HG03460 (cell line): Measurements from ENCODE around the gene ELF1.
"Not testable (repeated sequence)": the region's sequence is repeated elsewhere in the genome, so short reads cannot be mapped to it uniquely, and the experiment has no call there.

Source experiments
- ATAC-seq: cut with Tn5 transposase; IDR thresholded peaks from one replicate; pipeline ENCODE4 v1.9.1; 2021; ENCODE audit not compliant: unreplicated experiment

ELF1 gene

GRCh38 chr13:41042419-41042818 is 23.3 kb upstream of the ELF1 start:
- not testable (repeated sequence) for ATAC-seq

GRCh38 chr13:41040584-41041334 is 21.6 kb upstream of the ELF1 start:
- no peak for ATAC-seq

GRCh38 chr13:41039746-41040145 is 20.6 kb upstream of the ELF1 start:
- no peak for ATAC-seq

GRCh38 chr13:41036557-41036956 is 17.4 kb upstream of the ELF1 start:
- not testable (repeated sequence) for ATAC-seq

- no peak for ATAC-seq
Observed at GRCh38 chr13:41034881-41035280, 15.8 kb upstream of the ELF1 start.

GRCh38 chr13:41034382-41034781 is 15.3 kb upstream of the ELF1 start:
- no peak for ATAC-seq

DNA sequence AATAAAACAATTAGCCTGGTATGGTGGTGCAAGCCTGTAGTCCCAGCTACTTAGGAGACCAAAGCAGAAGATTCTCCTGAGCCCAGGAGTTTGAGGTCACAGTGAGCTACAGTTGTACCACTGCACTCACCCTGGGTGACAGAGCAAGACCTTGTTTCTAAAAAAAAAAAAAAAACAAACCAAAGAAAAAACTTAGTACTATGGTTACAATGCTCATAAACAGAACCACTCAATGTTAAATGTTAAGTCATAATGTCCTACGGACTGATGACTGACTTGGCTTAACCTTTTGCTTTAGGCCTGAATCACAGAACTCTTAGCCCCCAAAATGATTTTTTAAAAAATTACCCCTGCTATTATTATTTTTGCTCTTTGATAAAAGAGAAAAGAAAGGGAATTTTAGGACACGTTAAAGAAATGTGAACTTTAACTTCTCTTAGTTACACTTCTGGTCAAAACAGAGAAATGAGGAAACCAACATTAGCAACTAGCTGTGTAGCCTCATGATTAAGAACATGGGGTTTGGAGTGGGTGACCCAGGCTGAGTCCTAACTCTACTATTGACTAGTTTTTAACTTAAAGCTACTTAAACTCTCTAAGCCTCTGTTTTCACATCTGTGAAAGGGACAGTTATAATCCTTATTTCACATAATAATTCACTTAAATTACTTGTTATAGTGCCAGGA is 13.7 kb upstream of the ELF1 start:
- no peak for ATAC-seq

GRCh38 chr13:41029629-41030028 is 10.5 kb upstream of the ELF1 start:
- no peak for ATAC-seq

GRCh38 chr13:41028051-41028450 is 8.9 kb upstream of the ELF1 start:
- ATAC-seq = no peak

GRCh38 chr13:41026788-41027187 is 7.7 kb upstream of the ELF1 start:
- no peak for ATAC-seq

DNA sequence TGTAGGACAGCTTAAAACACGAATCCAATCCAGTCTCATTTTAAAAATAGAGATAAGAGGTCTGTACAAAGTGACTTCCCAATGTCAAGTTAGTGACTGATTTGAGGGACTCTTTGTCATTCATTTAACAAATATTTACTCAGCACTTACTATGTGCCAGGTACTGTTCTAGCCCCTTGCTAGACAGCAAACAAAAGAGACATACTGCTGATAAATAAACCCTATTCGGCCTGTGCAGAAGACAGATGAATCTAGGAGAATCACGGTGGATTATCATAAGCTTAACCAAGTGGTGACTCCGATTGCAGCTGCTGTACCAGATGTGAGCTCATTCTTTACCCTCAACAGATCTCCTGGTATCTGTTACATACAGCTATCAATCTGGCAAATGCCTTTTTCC is 6.4 kb upstream of the ELF1 start:
- ATAC-seq = no peak

DNA sequence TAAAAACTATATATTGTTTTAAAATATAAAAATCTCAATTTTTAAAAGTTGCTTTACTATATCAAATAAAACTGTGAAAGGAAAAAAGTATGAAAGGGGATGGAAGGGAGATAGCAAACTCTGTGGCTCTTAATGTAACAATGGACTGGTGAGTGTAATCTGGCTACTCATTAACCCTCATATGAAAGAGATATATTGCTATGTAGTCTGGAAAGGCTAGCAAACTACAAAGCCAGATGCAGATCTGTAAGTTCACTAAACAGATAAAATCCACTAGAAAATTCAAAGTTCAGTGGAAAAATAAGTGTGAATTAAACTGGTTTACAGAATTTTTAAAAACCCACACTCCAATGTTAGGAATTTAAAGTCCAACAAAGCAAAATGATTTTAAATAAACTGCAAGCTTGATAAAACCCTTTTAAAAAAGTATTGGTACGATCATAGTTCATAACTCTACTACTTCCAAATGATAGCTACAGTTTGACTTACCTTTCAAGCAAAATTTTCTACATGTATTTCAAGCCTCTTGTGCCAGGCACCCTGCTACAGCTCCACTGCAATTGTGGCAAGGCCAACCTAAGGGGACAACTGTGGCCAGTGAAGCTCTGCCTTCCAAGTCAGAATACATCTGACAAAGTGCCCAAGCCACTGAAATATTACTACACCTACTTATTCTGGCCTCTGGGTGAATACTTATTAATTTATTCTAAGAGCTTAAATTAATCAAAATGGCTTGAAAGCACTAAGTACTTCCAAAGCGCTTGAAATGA is 647 bp upstream of the ELF1 start:
- peak; percentile 42 for ATAC-seq

DNA sequence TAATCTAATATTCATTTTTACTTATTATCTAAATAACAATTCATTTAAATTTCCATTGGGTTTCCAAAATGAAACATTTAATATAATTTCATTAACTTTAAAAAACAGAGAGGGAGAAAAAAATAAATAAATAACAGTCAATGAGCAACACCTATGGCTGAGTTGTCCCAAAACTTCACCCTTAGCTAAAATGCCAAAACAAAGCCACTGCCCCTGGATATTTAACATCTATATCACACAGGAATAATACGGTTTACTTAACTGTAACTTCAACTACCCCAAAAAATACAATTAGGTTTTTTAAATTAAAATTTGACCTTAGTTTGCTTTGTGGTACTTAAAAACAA is 541 bp downstream of the ELF1 start:
- ATAC-seq = no peak

DNA sequence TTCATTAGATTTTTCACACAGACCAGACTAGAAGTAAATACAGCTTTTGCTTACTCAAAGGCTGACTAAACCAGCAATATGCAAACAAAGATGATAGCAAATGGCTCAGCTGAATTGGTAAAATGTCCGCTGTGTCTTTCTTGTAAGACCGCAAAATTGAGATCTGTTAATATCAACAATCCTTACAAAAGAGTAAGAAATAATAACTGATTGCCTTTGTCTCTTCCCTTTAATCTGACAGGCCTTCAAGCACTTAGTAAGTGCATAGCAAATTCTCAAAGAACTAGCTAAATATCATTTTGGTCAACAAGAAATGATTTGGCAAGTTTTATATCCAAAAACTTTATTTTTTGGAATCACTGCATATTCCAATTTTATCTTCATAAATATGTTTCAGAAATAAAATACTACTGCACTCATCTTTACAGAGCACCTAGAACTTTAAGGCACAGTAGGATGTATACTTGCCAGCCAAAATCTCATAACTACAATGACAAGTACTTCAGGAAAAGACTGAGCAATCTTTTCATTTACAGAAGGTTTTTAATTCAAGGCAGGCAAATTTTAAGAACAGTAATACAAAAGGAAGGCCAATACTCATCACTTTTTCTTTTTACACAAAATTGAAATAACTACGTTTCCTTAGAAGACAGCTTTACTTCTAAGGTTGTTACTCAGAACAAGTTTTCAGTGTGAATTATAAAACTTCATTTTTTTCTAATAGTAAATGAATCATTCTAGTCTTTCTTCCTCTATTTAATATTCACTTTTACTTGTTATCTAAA is 1.1 kb downstream of the ELF1 start:
- no peak for ATAC-seq

DNA sequence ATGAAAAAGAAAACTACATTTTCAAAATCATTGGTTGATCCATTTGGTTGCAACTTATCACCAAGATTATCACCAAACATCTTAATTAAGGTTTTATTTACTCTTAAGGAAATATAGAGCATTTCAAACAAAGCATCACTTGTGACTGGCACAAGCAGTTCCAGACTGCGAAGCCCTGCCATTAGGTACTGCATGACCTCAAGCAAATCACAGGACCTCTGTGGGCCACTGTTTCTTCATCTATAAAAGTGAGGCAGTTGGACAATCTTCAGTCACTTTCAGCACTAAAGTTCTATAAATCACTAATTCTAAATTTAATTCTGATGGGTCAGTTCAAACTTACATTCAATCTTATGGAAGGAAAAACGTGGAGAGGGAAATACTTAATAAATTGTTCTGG is 2.0 kb downstream of the ELF1 start:
- no peak for ATAC-seq

DNA sequence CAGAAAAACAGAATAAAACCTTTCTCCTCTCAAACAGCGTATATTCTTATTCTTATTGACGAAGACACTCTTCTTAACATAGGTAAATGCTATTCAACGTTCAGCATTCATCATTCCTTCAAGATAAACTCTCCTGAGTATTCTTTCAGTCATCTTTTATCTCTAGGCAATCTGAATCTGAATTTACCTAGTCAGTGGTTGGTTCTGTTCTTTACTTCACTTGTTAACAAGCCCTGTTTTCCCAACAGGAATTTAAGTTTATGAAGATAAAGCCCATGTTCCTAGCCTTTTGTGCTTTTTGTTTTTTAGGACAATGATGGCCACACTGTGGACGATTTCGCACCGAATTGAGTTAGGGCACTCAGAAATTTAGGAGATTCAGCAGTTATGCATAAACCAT is 3.2 kb downstream of the ELF1 start:
- no peak for ATAC-seq

DNA sequence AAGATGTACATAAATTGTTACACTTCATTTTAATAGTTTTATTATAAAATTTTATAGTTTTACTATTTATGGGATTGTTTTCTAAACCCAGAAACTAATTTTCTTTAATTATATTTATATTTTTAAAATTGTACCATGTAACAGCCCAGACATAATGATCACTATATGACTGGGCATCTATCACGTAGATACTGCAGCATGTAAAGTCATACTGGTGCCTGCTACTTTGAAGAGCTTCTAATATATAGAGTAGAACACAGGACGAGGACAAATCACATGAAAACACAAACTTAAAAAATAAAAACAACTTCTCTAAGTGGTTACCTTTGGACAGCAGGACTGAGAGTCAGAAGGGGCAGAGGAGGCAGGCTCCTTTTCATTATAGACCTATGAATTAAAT is 5.3 kb downstream of the ELF1 start:
- no peak for ATAC-seq

- no peak for ATAC-seq
Observed at GRCh38 chr13:41012536-41012935, 6.6 kb downstream of the ELF1 start.

DNA sequence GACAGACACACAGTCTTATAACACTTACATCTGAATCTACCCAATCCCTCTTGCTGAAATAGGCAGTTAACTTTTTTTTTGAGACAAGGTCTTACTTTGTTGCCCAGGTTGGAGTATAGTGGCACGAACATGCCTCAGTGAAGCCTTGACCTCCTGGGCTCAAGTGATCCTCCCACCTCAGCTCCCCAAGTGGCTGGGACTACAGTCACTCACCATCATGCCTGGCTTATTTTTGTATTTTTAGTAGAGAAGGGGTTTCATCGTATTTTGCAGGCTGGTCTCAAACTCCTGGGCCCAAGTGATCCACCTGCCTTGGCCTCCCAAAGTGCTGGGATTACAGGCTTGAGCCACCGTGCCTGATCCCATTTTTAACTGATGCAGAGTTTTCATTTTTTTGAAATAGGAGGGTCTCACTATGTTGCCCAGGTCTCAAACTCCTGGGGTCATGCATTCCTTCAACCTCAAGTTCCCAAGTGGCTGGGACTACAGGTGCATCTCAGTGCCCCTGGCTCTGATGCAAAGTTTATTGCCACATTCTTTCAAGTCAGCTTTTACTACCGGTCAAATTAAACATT is 7.6 kb downstream of the ELF1 start:
- no peak for ATAC-seq

GRCh38 chr13:41008349-41008980 is 10.7 kb downstream of the ELF1 start:
- ATAC-seq = no peak

- no peak for ATAC-seq
Observed at GRCh38 chr13:41007744-41008128, 11.4 kb downstream of the ELF1 start.
